Uterus (tissue), 4 donors: Measurements from ENCODE around the gene NEK6. TPM values are rescaled to one million over a fixed set of nuclear protein-coding genes. Genes with fewer than 3 reads are reported as not detected.

Source experiments
- DNase-seq, 2 donors: peaks; one replicate each; pipeline ENCODE4 v3.0.0-alpha.2; 2019 to 2020
- H3K27ac ChIP-seq, 2 donors: fragments of 200-600 bp; sonication (generic); 1 replicate in 1 of 2; 2 replicates in 1 of 2; pipeline ENCODE4 v1.5.1; 2016 to 2018
- H3K27me3 ChIP-seq, 2 donors: fragments of 200-600 bp; sonication (generic); one replicate each; pipeline ENCODE4 v1.5.1; 2018 to 2019; ENCODE audit warnings: control low read depth in 1 of 2
- H3K36me3 ChIP-seq, 2 donors: fragments of 200-600 bp; sonication (generic); one replicate each; pipeline ENCODE4 v1.5.1; 2019; ENCODE audit warnings: control low read depth in 1 of 2
- H3K4me1 ChIP-seq, 2 donors: fragments of 200-600 bp; sonication (generic); one replicate each; pipeline ENCODE4 v1.5.1; 2018 to 2019; ENCODE audit warnings: control low read depth in 1 of 2
- H3K4me3 ChIP-seq, 2 donors: fragments of 200-600 bp; sonication (generic); 1 replicate in 1 of 2; 2 replicates in 1 of 2; pipeline ENCODE4 v1.5.1; 2018 to 2019; ENCODE audit warnings: mild to moderate bottlenecking in 1 of 2
- H3K9me3 ChIP-seq, 2 donors: fragments of 200-600 bp; sonication (generic); one replicate each; pipeline ENCODE4 v1.5.1; 2019; ENCODE audit warnings: control low read depth in 1 of 2
- POLR2A ChIP-seq, 2 donors: fragments of 450-650 bp; IDR thresholded peaks; one replicate each; pipeline ENCODE4 v1.6.1; 2016; ENCODE audit warnings: antibody characterized with exemption in 2 of 2, mild to moderate bottlenecking in 1 of 2, moderate library complexity in 1 of 2
- intact Hi-C: fragments of 100-400 bp; cut with DNase I; formaldehyde crosslinking; loops from one replicate; pipeline ENCODE4 v1.15.1; 2023; ENCODE audit warnings: low total_unique reads
- total RNA-seq, 4 donors: library from RNA; depleted of rRNA in 3 of 4; stranded (reverse); fragments of >200 nt in 3 of 4; gene quantifications; one replicate each; pipeline versions ENCODE4 v1.1.0 to v1.2.4, GENCODE V29; 2014 to 2023
- TF ChIP-seq, protein P1 (sequence below), 4 experiments: fragments of 200-600 bp in 2 of 4; fragments of 450-650 bp in 2 of 4; sonication (generic) in 2 of 4; IDR thresholded peaks; one replicate each; pipeline ENCODE4 v1.5.1; 2016 to 2019; ENCODE audit warnings: antibody characterized with exemption in 4 of 4, mild to moderate bottlenecking in 2 of 4, moderate library complexity in 1 of 4
- donor health status: DM: yes; HTN: yes; CAD: no.

NEK6 gene
- total RNA-seq, 4 donors from 2014 or later: 6.1 to 38.5 (median 34.7) TPM

DNA sequence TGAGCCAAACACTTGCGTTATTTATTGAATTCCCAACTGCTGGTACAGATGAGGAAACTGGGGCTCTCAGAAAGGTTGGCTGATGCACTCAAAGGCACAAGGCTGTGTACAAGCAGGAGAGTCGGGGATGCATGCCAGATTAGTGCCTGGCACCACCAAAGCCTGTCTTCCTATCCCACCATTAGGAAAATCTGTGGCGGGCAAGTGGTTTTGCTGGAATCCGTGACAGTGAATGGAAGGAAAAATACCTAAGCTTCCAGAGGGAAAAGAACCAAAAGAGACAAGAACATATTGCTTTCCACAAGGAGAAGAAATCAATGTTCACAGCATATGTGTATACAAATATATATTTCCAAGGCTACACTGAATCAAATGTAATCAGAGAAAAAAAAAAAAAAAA, 106.4 kb downstream of the NEK6 start:
- H3K9me3 ChIP-seq: no peaks in the 10 kb centered on the region
- intact Hi-C loops: loop anchor here (2.0 kb wide), 1 partner anchor 37 kb away; no protein-coding TSS in a partner anchor
- H3K27ac ChIP-seq: no peak overlapping the region
- H3K4me3 ChIP-seq: no peak overlapping the region
- TF ChIP-seq, protein P1, sequence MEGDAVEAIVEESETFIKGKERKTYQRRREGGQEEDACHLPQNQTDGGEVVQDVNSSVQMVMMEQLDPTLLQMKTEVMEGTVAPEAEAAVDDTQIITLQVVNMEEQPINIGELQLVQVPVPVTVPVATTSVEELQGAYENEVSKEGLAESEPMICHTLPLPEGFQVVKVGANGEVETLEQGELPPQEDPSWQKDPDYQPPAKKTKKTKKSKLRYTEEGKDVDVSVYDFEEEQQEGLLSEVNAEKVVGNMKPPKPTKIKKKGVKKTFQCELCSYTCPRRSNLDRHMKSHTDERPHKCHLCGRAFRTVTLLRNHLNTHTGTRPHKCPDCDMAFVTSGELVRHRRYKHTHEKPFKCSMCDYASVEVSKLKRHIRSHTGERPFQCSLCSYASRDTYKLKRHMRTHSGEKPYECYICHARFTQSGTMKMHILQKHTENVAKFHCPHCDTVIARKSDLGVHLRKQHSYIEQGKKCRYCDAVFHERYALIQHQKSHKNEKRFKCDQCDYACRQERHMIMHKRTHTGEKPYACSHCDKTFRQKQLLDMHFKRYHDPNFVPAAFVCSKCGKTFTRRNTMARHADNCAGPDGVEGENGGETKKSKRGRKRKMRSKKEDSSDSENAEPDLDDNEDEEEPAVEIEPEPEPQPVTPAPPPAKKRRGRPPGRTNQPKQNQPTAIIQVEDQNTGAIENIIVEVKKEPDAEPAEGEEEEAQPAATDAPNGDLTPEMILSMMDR (IDR thresholded peaks at IDR 0.05): no peak
- TF ChIP-seq POLR2A (IDR thresholded peaks at IDR 0.05): no peak
- H3K27me3 ChIP-seq: no peaks in the 10 kb centered on the region
- H3K4me1 ChIP-seq: no peaks in the 10 kb centered on the region
- no peak for DNase-seq
- H3K36me3 ChIP-seq: no peaks in the 10 kb centered on the region

DNA sequence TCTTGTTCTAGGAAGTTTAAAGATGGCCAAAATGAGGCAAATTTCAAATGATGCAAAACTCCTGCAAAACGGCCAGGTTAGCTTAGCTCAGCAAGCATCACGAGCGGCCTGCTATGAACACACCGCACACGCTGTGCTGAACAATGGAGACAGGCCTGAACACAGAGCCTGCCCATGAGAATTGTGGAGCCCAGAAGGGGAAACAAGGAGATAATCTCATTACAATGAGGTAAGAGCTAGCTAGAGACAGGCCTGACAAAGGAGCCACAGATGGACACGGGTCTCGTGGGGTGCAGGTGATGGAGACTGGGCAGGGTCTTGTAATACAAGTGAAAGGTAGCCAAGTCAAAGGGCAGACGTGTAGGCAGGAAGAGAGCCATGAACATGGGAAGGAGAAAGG, 107.3 kb downstream of the NEK6 start:
- no peak overlapping the region for H3K4me3 ChIP-seq

DNA sequence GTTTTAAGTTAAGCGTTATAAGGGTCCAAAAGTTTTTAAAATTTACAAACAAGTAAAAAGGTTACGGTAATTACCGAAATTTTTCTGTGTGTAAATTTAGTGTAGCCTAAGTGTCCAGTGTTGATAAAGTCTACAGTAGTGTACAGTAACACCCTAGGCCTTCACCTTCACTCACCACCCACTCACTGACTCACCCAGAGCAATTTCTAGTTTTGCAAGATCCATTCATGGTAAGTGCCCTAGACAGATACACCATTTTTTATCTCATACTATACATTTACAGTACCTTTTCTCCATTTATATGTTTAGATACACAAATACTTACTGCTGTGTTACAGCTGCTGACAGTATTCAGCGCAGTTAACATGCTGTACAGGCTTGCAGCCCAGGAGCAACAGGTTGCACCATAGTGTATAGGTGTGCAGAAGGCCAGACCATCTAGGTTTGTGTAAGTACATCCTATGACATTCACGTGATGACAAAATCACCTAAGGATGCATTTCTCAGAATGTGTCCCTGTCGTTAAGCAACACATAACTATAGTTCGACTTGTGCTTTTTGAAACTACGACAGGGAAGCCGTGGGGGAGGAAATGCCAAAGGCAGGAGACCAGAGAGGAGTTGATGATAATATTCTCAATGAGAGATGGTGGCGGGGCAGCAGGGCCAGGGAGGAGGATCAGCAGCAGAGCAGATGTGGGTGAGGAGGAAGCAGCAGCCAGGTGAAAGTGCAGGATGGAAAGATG, 108.9 kb downstream of the NEK6 start:
- Histone ChIP-seq H3K9me3 (no peaks in the 10 kb centered on the region), H3K4me3 (no peak overlapping the region), H3K27me3 (no peaks in the 10 kb centered on the region), H3K36me3 (no peaks in the 10 kb centered on the region), H3K4me1 (no peaks in the 10 kb centered on the region), H3K27ac (no peak overlapping the region)
- intact Hi-C loops: no loop called here
- DNase-seq: no peak
- no peak for TF ChIP-seq POLR2A (IDR thresholded peaks at IDR 0.05)
- TF ChIP-seq, protein P1 (IDR thresholded peaks at IDR 0.05): no peak

More for the DNA sequence above, 107.3 kb downstream of the NEK6 start:
- TF ChIP-seq, protein P1 (IDR thresholded peaks at IDR 0.05): no peak
- Histone ChIP-seq H3K27me3 (no peaks in the 10 kb centered on the region), H3K4me1 (no peaks in the 10 kb centered on the region), H3K9me3 (no peaks in the 10 kb centered on the region), H3K27ac (no peak overlapping the region), H3K36me3 (no peaks in the 10 kb centered on the region)
- no peak for DNase-seq
- intact Hi-C loops: loop anchor here (2.0 kb wide), 1 partner anchor 38 kb away; no protein-coding TSS in a partner anchor

DNA sequence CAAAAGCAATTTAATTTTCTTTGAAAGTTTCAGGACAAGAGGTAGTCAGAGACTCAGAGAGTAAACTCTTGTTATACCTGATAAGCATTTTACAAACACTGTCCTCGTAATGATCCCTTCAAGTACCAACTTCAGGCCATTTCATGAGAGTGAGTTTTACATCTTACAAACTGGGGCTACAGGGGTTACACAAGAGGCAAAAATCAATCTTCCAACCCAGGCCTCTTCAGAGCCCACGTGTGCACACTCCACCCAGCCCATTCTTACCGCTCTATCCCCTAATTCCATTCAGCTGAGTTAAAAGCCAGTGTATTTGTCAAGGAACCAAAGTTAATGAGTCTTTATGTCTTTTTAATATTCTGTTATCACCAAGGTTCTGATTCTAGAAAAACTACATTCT, 110.9 kb downstream of the NEK6 start:
- H3K4me1 ChIP-seq: no peaks in the 10 kb centered on the region
- no peak overlapping the region for H3K27ac ChIP-seq
- H3K27me3 ChIP-seq: no peaks in the 10 kb centered on the region
- no peaks in the 10 kb centered on the region for H3K9me3 ChIP-seq
- DNase-seq: no peak
- intact Hi-C loops: no loop called here
- TF ChIP-seq, protein P1 (IDR thresholded peaks at IDR 0.05): no peak
- no peak for TF ChIP-seq POLR2A (IDR thresholded peaks at IDR 0.05)
- H3K4me3 ChIP-seq: no peak overlapping the region
- no peaks in the 10 kb centered on the region for H3K36me3 ChIP-seq

DNA sequence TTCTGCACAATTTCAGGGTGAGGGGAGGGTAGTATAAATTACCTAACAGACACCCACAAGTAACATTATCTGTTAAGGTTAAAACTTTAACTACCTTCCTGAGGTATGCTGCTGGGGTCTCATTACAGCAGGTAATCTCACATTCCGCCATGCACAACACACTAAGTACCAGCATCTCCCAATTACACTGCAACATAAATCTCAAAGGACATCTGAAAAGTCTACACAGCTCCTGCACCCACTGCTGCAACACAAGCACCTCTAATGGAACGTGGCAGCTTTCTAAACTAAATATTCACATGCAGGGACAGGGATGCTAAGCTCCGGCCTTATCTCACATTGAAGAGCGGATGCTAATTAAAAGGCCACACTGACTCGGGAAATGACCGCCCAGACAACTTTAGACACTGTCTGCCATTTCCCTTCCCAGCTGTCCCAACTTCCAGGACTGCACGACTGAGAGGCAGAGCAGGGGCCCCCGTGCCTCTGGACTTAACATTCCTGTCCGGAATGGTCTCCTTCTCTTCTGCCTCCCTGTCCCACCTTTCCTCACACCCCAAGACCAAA, 111.6 kb downstream of the NEK6 start:
- H3K27me3 ChIP-seq: no peaks in the 10 kb centered on the region
- DNase-seq: no peak
- no peaks in the 10 kb centered on the region for H3K4me1 ChIP-seq
- no peak overlapping the region for H3K27ac ChIP-seq
- H3K9me3 ChIP-seq: no peaks in the 10 kb centered on the region
- no peak overlapping the region for H3K4me3 ChIP-seq
- intact Hi-C loops: no loop called here
- no peak for TF ChIP-seq POLR2A (IDR thresholded peaks at IDR 0.05)
- TF ChIP-seq, protein P1 (IDR thresholded peaks at IDR 0.05): no peak
- no peaks in the 10 kb centered on the region for H3K36me3 ChIP-seq
